AG09309 (cell line): ENCODE data around the gene SLC16A12.

Source experiments
- DNase-seq: peaks from one replicate; pipeline ENCODE4 v3.0.0-alpha.2; 2010; ENCODE audit warnings: low read depth
- H3K4me3 ChIP-seq: 2 replicates; pipeline ENCODE4 v1.5.1; 2011; ENCODE audit warnings: mild to moderate bottlenecking, low read depth, low read length, moderate library complexity; ENCODE audit not compliant: control insufficient read depth
- TF ChIP-seq, protein P1 (sequence below): IDR thresholded peaks from 2 replicates; pipeline ENCODE4 v1.5.1; 2011; ENCODE audit warnings: mild to moderate bottlenecking, low read depth, low read length, inconsistent platforms; ENCODE audit not compliant: insufficient read depth, control insufficient read depth; ENCODE audit errors: missing control alignments

SLC16A12 gene

GRCh38 chr10:89482256-89482655 lies 53.1 kb downstream of the SLC16A12 start:
- H3K4me3 ChIP-seq, result no peak overlapping the region
- DNase-seq, result no peak
- TF ChIP-seq, protein P1, sequence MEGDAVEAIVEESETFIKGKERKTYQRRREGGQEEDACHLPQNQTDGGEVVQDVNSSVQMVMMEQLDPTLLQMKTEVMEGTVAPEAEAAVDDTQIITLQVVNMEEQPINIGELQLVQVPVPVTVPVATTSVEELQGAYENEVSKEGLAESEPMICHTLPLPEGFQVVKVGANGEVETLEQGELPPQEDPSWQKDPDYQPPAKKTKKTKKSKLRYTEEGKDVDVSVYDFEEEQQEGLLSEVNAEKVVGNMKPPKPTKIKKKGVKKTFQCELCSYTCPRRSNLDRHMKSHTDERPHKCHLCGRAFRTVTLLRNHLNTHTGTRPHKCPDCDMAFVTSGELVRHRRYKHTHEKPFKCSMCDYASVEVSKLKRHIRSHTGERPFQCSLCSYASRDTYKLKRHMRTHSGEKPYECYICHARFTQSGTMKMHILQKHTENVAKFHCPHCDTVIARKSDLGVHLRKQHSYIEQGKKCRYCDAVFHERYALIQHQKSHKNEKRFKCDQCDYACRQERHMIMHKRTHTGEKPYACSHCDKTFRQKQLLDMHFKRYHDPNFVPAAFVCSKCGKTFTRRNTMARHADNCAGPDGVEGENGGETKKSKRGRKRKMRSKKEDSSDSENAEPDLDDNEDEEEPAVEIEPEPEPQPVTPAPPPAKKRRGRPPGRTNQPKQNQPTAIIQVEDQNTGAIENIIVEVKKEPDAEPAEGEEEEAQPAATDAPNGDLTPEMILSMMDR, result no peak

DNA sequence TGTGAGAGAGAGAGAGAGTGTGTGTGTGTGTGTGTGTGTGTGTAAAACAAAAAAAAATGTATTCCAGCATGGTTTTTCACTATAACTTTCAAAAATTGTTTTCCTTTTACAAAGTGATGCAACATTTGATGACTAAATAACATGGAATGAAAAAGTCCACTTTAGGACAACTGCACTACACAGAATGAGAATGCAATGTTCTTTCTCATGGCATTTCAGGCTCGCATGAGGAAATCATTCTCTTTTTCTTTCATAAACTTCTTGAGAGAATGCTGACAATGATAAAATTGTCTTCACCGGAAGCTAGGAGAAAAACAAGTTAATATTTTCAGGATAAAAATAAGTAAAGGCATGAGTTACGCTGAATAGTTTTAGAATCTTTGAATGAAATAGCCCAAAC lies 53.7 kb downstream of the SLC16A12 start:
- no peak overlapping the region for H3K4me3 ChIP-seq
- peak; percentile 82 for DNase-seq
- TF ChIP-seq, protein P1, result no peak

GRCh38 chr10:89479771-89480446 lies 55.5 kb downstream of the SLC16A12 start:
- H3K4me3 ChIP-seq, result no peak overlapping the region
- TF ChIP-seq, protein P1, result no peak
- DNase-seq, result no peak

DNA sequence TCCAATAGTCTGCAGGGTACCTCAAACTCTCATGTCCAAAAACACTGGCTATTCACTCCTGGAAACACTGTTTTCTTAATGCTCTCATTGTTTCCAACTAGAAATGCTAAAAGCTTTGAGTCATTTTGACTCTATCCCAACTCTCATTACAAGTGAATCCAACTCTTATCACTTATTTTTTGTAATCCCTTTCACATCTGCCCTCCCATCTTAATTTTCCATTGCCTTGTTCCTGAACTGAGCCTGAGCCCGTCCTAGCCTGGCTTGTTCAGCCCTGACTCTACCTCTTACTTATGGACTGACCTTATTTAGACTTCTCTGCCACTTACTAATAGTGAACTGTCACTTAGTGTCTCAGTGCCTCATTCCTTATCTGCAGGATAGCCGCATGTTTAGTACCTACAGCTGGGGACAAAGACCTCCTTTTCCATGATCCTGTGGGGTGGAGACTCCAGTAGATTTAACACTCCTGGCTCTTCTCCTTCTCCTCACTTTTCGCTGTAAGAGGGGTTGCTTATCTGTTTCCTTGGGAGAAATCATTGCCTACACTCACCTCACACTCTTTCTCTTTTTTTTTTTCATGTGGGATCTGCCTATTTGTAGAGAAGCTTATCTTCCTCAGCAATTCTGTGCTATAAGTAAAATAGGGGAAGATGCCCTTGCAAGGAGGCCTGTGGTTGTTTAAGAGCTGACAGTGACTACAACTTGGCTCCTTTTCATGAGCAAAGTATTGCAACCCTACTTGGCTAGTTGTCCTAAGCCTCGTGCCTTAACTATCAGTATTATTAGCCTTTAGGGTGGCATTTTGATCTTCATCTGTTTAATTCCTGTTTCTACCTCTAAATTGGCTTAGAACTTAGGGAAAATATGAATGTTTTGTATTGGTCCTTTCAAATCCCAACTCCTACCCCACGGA lies 56.4 kb downstream of the SLC16A12 start:
- TF ChIP-seq, protein P1, result no peak
- DNase-seq, result no peak
- no peak overlapping the region for H3K4me3 ChIP-seq

GRCh38 chr10:89478085-89478738 lies 57.2 kb downstream of the SLC16A12 start:
- no peak overlapping the region for H3K4me3 ChIP-seq
- DNase-seq, result no peak
- TF ChIP-seq, protein P1, result no peak

DNA sequence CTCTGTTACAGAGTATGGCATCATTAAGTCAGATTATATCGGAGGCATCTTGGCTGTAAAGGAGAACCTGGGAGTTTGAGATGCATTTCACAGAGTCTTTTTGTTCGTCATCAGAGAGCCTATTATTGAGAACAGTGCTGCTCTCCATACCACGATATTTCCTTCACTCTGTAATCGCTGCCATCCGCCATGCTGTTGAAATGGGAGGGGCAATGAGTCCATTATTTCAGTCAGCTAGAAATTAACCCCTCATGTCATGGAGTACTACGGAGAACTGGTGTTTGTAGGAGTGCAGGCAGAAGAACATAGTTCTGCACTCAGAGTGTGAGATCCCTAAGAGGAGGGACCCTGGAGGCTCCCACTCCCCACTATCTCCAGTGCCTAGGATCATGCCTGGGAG lies 59.2 kb downstream of the SLC16A12 start:
- TF ChIP-seq, protein P1, result no peak
- DNase-seq, result no peak
- no peak overlapping the region for H3K4me3 ChIP-seq
